ENCODE results near the gene MSRB3. TPM values are rescaled to one million over a fixed set of nuclear protein-coding genes. Genes with fewer than 3 reads are reported as not detected.

MSRB3 gene
- total RNA-seq, 1 donor from 2014 or later, result 125 TPM

DNA sequence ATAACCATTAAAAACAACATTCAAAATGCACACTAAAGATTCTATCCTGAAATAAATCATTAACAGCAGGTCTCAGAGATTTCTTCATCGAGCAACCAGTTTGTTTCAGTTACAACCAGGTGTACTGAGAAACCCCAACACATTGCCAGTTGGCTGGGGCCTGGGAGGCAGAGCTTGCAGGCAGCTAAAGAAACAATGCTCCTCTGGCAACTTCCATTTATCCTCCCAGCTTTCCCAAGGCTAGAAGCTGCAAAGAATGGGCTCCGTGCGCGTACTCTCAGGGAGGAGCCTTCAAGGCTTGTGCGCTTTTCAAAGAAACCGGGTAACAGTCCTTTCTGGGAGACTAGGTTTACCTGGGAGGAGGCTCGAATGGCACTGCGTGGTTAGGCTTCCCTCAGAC, 181.6 kb downstream of the MSRB3 start:
- Histone ChIP-seq H3K27ac (replicated peaks) (no peak overlapping the region), H3K36me3 (peaks cover 83% of the 10 kb centered on the region), H3K9me3 (replicated peaks) (peaks cover 7% of the 10 kb centered on the region), H3K27me3 (ENCODE audit: low read depth) (no peaks in the 10 kb centered on the region), H3K4me3 (no peak overlapping the region), H3K4me1 (no peaks in the 10 kb centered on the region)
- no peak for DNase-seq
- intact Hi-C loops (cut with micrococcal nuclease), result no loop called here
- TF ChIP-seq CTCF (IDR thresholded peaks at IDR 0.05; ENCODE audit: borderline replicate concordance), result no peak

- Histone ChIP-seq H3K27ac (replicated peaks) (no peak overlapping the region), H3K27me3 (ENCODE audit: low read depth) (no peaks in the 10 kb centered on the region), H3K9me3 (replicated peaks) (peaks cover 7% of the 10 kb centered on the region), H3K36me3 (peaks cover 73% of the 10 kb centered on the region), H3K4me1 (no peaks in the 10 kb centered on the region), H3K4me3 (no peak overlapping the region)
- no peak for TF ChIP-seq CTCF (IDR thresholded peaks at IDR 0.05; ENCODE audit: borderline replicate concordance)
- no peak for DNase-seq
- intact Hi-C loops (cut with micrococcal nuclease), result no loop called here
These were observed 182.5 kb downstream of the MSRB3 start for GRCh38 chr12:65461017-65461416.

DNA sequence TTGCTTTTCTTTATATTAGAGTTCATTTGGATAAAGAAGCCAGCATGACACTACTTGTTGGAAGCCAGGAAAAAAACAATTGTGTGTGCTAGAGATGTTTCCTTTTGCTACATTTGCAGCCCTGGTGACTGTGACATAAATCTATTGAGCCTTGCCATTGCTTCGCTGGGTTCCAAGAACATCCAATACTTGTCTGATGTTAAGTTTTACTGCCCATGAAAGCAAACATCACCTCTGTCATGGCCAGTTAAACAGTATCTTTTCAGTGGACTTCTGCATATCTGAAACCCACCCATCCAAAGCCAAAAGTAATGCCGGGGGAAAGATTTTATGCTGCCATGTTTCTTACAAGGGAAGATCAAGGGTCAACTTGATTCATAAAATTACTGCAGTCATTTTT, 184.0 kb downstream of the MSRB3 start:
- DNase-seq, result no peak
- TF ChIP-seq CTCF (IDR thresholded peaks at IDR 0.05; ENCODE audit: borderline replicate concordance), result no peak
- intact Hi-C loops (cut with micrococcal nuclease), result no loop called here
- no peak overlapping the region for H3K4me3 ChIP-seq
- no peaks in the 10 kb centered on the region for H3K4me1 ChIP-seq
- no peaks in the 10 kb centered on the region for H3K27me3 ChIP-seq (ENCODE audit: low read depth)
- peaks cover 61% of the 10 kb centered on the region for H3K36me3 ChIP-seq
- no peak overlapping the region for H3K27ac ChIP-seq (replicated peaks)
- peaks cover 1% of the 10 kb centered on the region for H3K9me3 ChIP-seq (replicated peaks)

DNA sequence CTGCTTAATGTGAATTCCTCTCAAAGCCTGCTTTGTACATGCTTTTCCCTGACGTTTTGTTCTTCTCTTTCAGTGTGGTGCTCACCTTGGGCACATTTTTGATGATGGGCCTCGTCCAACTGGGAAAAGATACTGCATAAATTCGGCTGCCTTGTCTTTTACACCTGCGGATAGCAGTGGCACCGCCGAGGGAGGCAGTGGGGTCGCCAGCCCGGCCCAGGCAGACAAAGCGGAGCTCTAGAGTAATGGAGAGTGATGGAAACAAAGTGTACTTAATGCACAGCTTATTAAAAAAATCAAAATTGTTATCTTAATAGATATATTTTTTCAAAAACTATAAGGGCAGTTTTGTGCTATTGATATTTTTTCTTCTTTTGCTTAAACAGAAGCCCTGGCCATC, 184.6 kb downstream of the MSRB3 start:
- Histone ChIP-seq H3K36me3 (peaks cover 55% of the 10 kb centered on the region), H3K9me3 (replicated peaks) (no peaks in the 10 kb centered on the region), H3K27ac (replicated peaks) (no peak overlapping the region), H3K4me1 (no peaks in the 10 kb centered on the region), H3K4me3 (no peak overlapping the region), H3K27me3 (ENCODE audit: low read depth) (no peaks in the 10 kb centered on the region)
- no peak for TF ChIP-seq CTCF (IDR thresholded peaks at IDR 0.05; ENCODE audit: borderline replicate concordance)
- intact Hi-C loops (cut with micrococcal nuclease), result no loop called here
- DNase-seq, result no peak

GRCh38 chr12:65463611-65464010, 185.1 kb downstream of the MSRB3 start:
- no peaks in the 10 kb centered on the region for H3K4me1 ChIP-seq
- intact Hi-C loops (cut with micrococcal nuclease), result no loop called here
- H3K36me3 ChIP-seq, result peaks cover 50% of the 10 kb centered on the region
- no peak overlapping the region for H3K27ac ChIP-seq (replicated peaks)
- no peak for TF ChIP-seq CTCF (IDR thresholded peaks at IDR 0.05; ENCODE audit: borderline replicate concordance)
- no peaks in the 10 kb centered on the region for H3K9me3 ChIP-seq (replicated peaks)
- no peaks in the 10 kb centered on the region for H3K27me3 ChIP-seq (ENCODE audit: low read depth)
- DNase-seq, result no peak
- no peak overlapping the region for H3K4me3 ChIP-seq

DNA sequence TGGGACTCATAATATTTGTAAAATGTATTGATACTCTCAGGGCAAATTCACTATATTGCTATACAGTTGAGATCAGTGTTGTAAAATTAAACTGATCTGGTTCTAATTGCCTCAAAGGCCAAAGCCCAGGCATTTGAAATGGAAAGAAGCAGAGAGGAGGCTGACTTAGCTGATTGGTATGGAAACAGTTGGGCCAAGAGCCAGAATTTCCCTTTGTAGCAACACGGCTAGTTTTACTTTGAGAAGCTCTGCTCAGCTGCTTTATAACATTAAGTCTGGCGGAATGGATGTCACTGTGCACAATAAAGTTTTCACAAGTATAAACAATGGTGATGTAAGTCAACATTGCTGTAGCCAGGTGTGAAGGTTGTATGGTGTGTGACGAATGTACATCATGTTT, 186.4 kb downstream of the MSRB3 start:
- H3K9me3 ChIP-seq (replicated peaks), result no peaks in the 10 kb centered on the region
- TF ChIP-seq CTCF (IDR thresholded peaks at IDR 0.05; ENCODE audit: borderline replicate concordance), result no peak
- no peak overlapping the region for H3K27ac ChIP-seq (replicated peaks)
- peaks cover 42% of the 10 kb centered on the region for H3K36me3 ChIP-seq
- H3K27me3 ChIP-seq (ENCODE audit: low read depth), result no peaks in the 10 kb centered on the region
- H3K4me1 ChIP-seq, result no peaks in the 10 kb centered on the region
- H3K4me3 ChIP-seq, result no peak overlapping the region
- no peak for DNase-seq
- intact Hi-C loops (cut with micrococcal nuclease), result no loop called here

All from left ventricle myocardium inferior (tissue), 1 donor.